ENCODE results near the gene NCK2.

Gene NCK2

DNA sequence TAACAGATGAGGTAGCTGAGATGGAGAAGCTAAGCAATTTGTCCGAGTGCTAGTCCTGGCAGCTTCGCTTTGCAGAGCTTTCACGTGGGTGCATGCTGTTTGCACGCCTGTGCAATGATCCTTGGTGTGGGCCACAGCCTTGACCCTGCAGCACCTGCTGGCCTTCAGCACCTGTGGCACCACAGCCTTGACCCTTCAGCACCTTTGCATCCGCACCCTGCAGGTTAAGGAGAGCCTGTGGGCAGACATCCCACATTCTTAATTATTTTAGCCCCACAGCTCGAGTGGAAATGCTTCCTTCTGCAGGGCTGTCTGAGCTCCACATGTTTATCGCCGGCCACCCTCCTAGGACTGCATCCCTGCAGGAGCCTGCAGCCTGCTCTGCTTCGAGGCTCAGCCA lies 19.3 kb downstream of the NCK2 start:
- DNase-seq (ENCODE audit: low spot score), result no peak
- H3K27ac ChIP-seq (ENCODE audit: poor library complexity, severe bottlenecking), result no peak overlapping the region
- H3K4me3 ChIP-seq (ENCODE audit: severe bottlenecking), result no peak overlapping the region
- no peaks in the 10 kb centered on the region for H3K27me3 ChIP-seq (ENCODE audit: insufficient read depth, poor library complexity, severe bottlenecking)
- no peak for ATAC-seq (ENCODE audit: low read depth)
- H3K4me1 ChIP-seq (ENCODE audit: insufficient read depth, poor library complexity, severe bottlenecking), result peaks cover 7% of the 10 kb centered on the region
- no peaks in the 10 kb centered on the region for H3K9me3 ChIP-seq (ENCODE audit: severe bottlenecking)
- no peaks in the 10 kb centered on the region for H3K36me3 ChIP-seq (ENCODE audit: low read depth)
- TF ChIP-seq, protein P1, sequence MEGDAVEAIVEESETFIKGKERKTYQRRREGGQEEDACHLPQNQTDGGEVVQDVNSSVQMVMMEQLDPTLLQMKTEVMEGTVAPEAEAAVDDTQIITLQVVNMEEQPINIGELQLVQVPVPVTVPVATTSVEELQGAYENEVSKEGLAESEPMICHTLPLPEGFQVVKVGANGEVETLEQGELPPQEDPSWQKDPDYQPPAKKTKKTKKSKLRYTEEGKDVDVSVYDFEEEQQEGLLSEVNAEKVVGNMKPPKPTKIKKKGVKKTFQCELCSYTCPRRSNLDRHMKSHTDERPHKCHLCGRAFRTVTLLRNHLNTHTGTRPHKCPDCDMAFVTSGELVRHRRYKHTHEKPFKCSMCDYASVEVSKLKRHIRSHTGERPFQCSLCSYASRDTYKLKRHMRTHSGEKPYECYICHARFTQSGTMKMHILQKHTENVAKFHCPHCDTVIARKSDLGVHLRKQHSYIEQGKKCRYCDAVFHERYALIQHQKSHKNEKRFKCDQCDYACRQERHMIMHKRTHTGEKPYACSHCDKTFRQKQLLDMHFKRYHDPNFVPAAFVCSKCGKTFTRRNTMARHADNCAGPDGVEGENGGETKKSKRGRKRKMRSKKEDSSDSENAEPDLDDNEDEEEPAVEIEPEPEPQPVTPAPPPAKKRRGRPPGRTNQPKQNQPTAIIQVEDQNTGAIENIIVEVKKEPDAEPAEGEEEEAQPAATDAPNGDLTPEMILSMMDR (IDR thresholded peaks at IDR 0.05; ENCODE audit: poor library complexity, severe bottlenecking), result no peak

DNA sequence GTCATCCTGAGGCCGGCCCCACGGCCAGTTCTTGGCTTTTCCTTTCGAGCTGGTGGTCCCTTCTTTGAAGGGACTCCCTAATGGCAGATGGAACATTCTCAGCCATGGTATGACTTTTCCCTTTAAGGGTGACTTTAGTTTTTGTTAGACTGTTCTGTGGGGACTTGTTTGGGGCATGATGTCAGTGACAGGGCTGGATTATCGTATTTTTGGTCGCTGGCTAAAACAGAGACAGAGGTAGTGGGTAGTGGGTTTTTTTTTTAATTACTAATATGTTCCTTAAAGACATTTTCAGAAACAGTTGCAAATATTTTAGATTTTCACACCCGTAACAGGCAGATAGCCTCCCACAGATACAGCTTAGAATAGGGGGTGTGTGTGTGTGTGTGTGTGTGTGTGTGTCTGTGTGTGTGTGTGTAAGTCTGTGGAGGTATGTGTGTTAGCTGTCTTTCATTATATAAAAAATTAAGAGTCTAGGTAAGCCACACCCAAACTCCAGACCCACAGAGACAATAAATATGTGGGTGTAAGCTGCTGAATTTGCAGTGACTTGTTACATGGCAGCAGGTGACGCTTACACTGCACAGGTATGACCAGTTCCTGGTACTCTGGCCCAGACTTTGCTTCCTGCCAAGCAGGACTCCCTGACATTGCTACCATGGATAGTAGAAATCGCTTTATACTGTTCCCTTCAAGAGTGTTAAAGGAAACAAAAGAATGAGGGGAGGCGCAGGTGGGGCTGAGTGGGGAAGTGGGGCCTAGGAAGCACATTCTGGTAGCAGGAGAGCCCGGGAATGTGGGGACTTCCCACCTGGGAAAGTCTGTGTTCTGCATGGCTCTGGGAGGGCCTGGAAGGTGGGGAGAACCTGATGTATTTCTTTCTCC lies 20.9 kb downstream of the NCK2 start:
- Histone ChIP-seq H3K27ac (ENCODE audit: poor library complexity, severe bottlenecking) (no peak overlapping the region), H3K4me1 (ENCODE audit: insufficient read depth, poor library complexity, severe bottlenecking) (peaks cover 11% of the 10 kb centered on the region), H3K4me3 (ENCODE audit: severe bottlenecking) (no peak overlapping the region), H3K36me3 (ENCODE audit: low read depth) (no peaks in the 10 kb centered on the region), H3K9me3 (ENCODE audit: severe bottlenecking) (no peaks in the 10 kb centered on the region), H3K27me3 (ENCODE audit: insufficient read depth, poor library complexity, severe bottlenecking) (no peaks in the 10 kb centered on the region)
- ATAC-seq (ENCODE audit: low read depth) (no peak; the same call in 2 of the 3 replicates), DNase-seq (ENCODE audit: low spot score) (no peak)
- TF ChIP-seq, protein P1 (IDR thresholded peaks at IDR 0.05; ENCODE audit: poor library complexity, severe bottlenecking), result no peak

DNA sequence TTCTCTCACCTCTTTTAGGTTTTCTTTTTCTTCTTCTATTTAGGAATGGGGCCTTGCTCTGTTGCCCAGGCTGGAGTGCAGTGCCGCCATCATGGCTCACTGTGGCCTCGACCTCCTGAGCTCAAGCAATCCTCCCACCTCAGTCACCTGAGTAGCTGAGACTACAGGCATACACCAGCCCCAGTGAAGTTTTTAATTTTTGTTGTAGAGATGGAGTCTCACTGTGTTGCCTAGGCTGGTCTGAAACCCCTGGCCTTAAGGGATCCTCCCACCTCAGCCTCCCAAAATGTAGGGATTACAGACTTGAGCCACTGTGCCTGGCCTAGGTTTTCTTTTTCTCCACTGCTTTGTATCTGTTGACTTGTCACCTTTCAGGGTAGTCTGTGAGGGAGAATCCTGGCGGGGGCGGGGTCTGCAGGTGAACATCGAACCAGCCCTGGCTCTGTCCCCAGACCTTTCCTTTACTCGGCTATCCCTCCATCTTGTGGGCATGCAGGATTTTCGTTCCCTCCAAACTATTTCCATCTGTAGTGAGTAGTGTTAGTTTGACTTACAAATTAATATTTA lies 21.7 kb downstream of the NCK2 start:
- no peak for DNase-seq (ENCODE audit: low spot score)
- no peak for ATAC-seq (ENCODE audit: low read depth)
- H3K27me3 ChIP-seq (ENCODE audit: insufficient read depth, poor library complexity, severe bottlenecking), result no peaks in the 10 kb centered on the region
- H3K27ac ChIP-seq (ENCODE audit: poor library complexity, severe bottlenecking), result no peak overlapping the region
- H3K4me3 ChIP-seq (ENCODE audit: severe bottlenecking), result no peak overlapping the region
- no peaks in the 10 kb centered on the region for H3K9me3 ChIP-seq (ENCODE audit: severe bottlenecking)
- peaks cover 11% of the 10 kb centered on the region for H3K4me1 ChIP-seq (ENCODE audit: insufficient read depth, poor library complexity, severe bottlenecking)
- TF ChIP-seq, protein P1 (IDR thresholded peaks at IDR 0.05; ENCODE audit: poor library complexity, severe bottlenecking), result no peak
- H3K36me3 ChIP-seq (ENCODE audit: low read depth), result no peaks in the 10 kb centered on the region

DNA sequence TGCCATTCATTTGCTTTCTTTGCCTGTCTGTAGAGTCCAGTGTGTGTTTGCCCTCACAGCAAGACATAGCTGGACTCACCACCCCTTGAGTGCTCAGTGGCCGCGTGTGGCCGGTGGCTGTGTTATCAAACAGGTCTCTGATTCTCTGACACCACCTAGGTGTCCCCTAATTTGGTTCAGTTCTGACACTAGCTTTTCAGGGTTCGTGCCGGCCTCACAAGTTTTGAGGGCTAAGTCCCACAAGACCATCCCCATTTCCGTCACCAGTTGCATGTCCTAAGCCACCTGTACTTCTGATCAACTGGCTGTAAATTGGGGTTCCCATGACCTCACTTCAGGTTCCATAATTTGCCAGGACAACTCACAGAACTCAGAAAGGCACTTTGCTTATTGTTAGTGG lies 23.5 kb downstream of the NCK2 start:
- no peaks in the 10 kb centered on the region for H3K36me3 ChIP-seq (ENCODE audit: low read depth)
- DNase-seq (ENCODE audit: low spot score) (no peak), ATAC-seq (ENCODE audit: low read depth) (no peak)
- H3K27me3 ChIP-seq (ENCODE audit: insufficient read depth, poor library complexity, severe bottlenecking), result no peaks in the 10 kb centered on the region
- no peaks in the 10 kb centered on the region for H3K9me3 ChIP-seq (ENCODE audit: severe bottlenecking)
- no peak overlapping the region for H3K27ac ChIP-seq (ENCODE audit: poor library complexity, severe bottlenecking)
- H3K4me1 ChIP-seq (ENCODE audit: insufficient read depth, poor library complexity, severe bottlenecking), result peaks cover 11% of the 10 kb centered on the region
- H3K4me3 ChIP-seq (ENCODE audit: severe bottlenecking), result no peak overlapping the region
- TF ChIP-seq, protein P1 (IDR thresholded peaks at IDR 0.05; ENCODE audit: poor library complexity, severe bottlenecking), result no peak
